ENCODE results near the gene UBA3. TPM values are rescaled to one million over a fixed set of nuclear protein-coding genes. Genes with fewer than 3 reads are reported as not detected.

UBA3 gene
- total RNA-seq, 1 donor from 2014 or later, result 144 TPM

DNA sequence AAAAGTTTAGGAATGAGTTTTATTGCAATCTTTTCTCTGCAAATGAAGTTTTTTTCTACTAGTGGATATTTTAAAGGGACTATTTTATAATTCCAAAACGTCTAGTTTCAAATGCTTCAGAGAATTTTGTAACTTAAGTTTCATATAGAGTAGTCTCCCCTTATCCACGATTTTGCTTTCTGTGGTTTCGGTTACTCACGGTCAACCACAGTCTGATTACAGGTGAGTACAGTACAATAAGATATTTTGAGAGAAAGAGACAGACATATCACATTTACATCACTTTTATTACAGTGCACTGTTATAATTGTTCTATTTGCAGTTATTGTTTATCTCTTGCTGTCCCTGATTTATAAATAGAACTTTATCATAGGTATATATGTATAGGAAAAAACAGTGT, 59.3 kb downstream of the UBA3 start:
- Histone ChIP-seq H3K27me3 (no peaks in the 10 kb centered on the region), H4K20me1 (ENCODE audit: low read depth) (no peaks in the 10 kb centered on the region), H3K9me3 (ENCODE audit: low read depth) (no peaks in the 10 kb centered on the region), H3K4me2 (no peak overlapping the region), H3K4me3 (no peak overlapping the region), H3K36me3 (peaks cover 6% of the 10 kb centered on the region), H3K4me1 (no peaks in the 10 kb centered on the region), H3F3A (ENCODE audit: low read depth) (peaks cover 11% of the 10 kb centered on the region), H3K79me2 (ENCODE audit: low read depth) (no peaks in the 10 kb centered on the region), H3K9ac (no peak overlapping the region), H3K27ac (no peak overlapping the region), H2AFZ (replicated peaks) (no peak overlapping the region)
- no peak overlapping the region for H3K27ac Mint-ChIP-seq
- no peaks in the 10 kb centered on the region for H3K9me3 Mint-ChIP-seq
- no peak for DNase-seq (ENCODE audit: low spot score)
- H3K4me3 Mint-ChIP-seq, result no peak overlapping the region
- H3K4me1 Mint-ChIP-seq, result no peaks in the 10 kb centered on the region
- no peaks in the 10 kb centered on the region for H3K27me3 Mint-ChIP-seq (ENCODE audit: insufficient read depth, low read depth)
- peaks cover 7% of the 10 kb centered on the region for H3K36me3 Mint-ChIP-seq
- TF ChIP-seq EZH2 (IDR thresholded peaks at IDR 0.05), result no peak

DNA sequence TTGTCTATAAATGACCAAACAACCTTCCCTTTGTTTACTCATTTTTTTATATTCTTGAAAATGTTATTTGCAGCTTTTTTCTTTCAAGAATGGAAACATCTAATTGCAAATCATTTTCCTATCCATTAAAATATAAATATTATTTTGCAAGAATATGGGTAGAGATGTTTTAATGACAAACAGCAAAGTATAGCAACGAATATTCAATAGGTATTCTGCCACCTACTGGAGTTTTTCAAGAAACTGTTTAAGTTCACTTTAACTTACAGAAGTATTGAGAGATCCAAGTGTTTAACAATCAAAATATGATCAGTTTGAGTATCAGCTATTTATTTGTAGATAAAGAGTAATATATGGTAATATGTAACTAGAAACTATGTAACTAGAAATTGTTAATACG, 59.7 kb downstream of the UBA3 start:
- Histone ChIP-seq H3K4me3 (no peak overlapping the region), H2AFZ (replicated peaks) (no peak overlapping the region), H4K20me1 (ENCODE audit: low read depth) (no peaks in the 10 kb centered on the region), H3K79me2 (ENCODE audit: low read depth) (no peaks in the 10 kb centered on the region), H3K9me3 (ENCODE audit: low read depth) (no peaks in the 10 kb centered on the region), H3K4me1 (no peaks in the 10 kb centered on the region), H3K27me3 (peaks cover under 1% of the 10 kb centered on the region), H3F3A (ENCODE audit: low read depth) (peaks cover 11% of the 10 kb centered on the region), H3K9ac (no peak overlapping the region), H3K27ac (no peak overlapping the region), H3K36me3 (peaks cover 6% of the 10 kb centered on the region), H3K4me2 (no peak overlapping the region)
- no peak for DNase-seq (ENCODE audit: low spot score)
- no peak overlapping the region for H3K4me3 Mint-ChIP-seq
- H3K4me1 Mint-ChIP-seq, result no peaks in the 10 kb centered on the region
- H3K27me3 Mint-ChIP-seq (ENCODE audit: insufficient read depth, low read depth), result no peaks in the 10 kb centered on the region
- no peaks in the 10 kb centered on the region for H3K9me3 Mint-ChIP-seq
- H3K27ac Mint-ChIP-seq, result no peak overlapping the region
- peaks cover 4% of the 10 kb centered on the region for H3K36me3 Mint-ChIP-seq
- TF ChIP-seq CTCF (IDR thresholded peaks at IDR 0.05) (peak; percentile 47), EZH2phosphoT487 (IDR thresholded peaks at IDR 0.05) (no peak)

DNA sequence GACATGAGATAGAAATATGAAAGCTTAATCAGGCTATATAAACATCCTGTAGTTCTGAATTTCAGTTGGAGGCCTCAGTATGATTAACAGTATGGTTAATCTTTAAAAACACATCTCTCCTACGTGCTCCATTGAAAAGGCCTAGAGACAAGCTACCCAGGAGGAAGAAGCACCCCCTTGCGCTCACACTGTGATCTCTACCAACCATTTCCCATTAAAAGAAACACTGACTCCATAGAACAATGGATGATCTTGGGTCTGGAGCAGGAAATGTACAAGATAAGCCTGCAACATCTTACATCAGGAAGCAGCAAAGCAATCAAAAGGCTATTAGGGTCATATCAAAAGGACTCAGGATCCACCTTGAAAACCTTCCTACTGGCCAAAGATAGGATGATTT, 63.3 kb downstream of the UBA3 start:
- no peak overlapping the region for H2AFZ ChIP-seq (replicated peaks)
- Mint-ChIP-seq H3K4me1 (peaks cover 12% of the 10 kb centered on the region), H3K9me3 (no peaks in the 10 kb centered on the region), H3K4me3 (no peak overlapping the region), H3K27ac (no peak overlapping the region), H3K36me3 (peaks cover 4% of the 10 kb centered on the region), H3K27me3 (ENCODE audit: insufficient read depth, low read depth) (peaks cover 8% of the 10 kb centered on the region)
- H3K4me2 ChIP-seq, result no peak overlapping the region
- H3K79me2 ChIP-seq (ENCODE audit: low read depth), result no peaks in the 10 kb centered on the region
- H3K4me3 ChIP-seq, result no peak overlapping the region
- DNase-seq (ENCODE audit: low spot score), result no peak
- peaks cover 36% of the 10 kb centered on the region for H3K27me3 ChIP-seq
- no peak overlapping the region for H3K9ac ChIP-seq
- TF ChIP-seq EZH2phosphoT487 (IDR thresholded peaks at IDR 0.05), result no peak
- no peak for TF ChIP-seq CTCF (IDR thresholded peaks at IDR 0.05)
- no peak for TF ChIP-seq EZH2 (IDR thresholded peaks at IDR 0.05)
- H3K9me3 ChIP-seq (ENCODE audit: low read depth), result no peaks in the 10 kb centered on the region
- H4K20me1 ChIP-seq (ENCODE audit: low read depth), result peaks cover 7% of the 10 kb centered on the region
- no peaks in the 10 kb centered on the region for H3K36me3 ChIP-seq
- peaks cover 32% of the 10 kb centered on the region for H3F3A ChIP-seq (ENCODE audit: low read depth)
- H3K27ac ChIP-seq, result no peak overlapping the region
- peaks cover 13% of the 10 kb centered on the region for H3K4me1 ChIP-seq

GRCh38 chr3:69016102-69016501, 64.1 kb downstream of the UBA3 start:
- Mint-ChIP-seq H3K27me3 (ENCODE audit: insufficient read depth, low read depth) (peaks cover 10% of the 10 kb centered on the region), H3K4me3 (no peak overlapping the region), H3K27ac (no peak overlapping the region), H3K9me3 (no peaks in the 10 kb centered on the region), H3K4me1 (peaks cover 12% of the 10 kb centered on the region), H3K36me3 (peaks cover 4% of the 10 kb centered on the region)
- peaks cover 7% of the 10 kb centered on the region for H4K20me1 ChIP-seq (ENCODE audit: low read depth)
- no peaks in the 10 kb centered on the region for H3K9me3 ChIP-seq (ENCODE audit: low read depth)
- no peak for DNase-seq (ENCODE audit: low spot score)
- H3K4me1 ChIP-seq, result peaks cover 13% of the 10 kb centered on the region
- TF ChIP-seq EZH2phosphoT487 (IDR thresholded peaks at IDR 0.05) (no peak), CTCF (IDR thresholded peaks at IDR 0.05) (no peak), EZH2 (IDR thresholded peaks at IDR 0.05) (no peak)
- H3K4me2 ChIP-seq, result no peak overlapping the region
- H3K27ac ChIP-seq, result no peak overlapping the region
- no peak overlapping the region for H2AFZ ChIP-seq (replicated peaks)
- H3K27me3 ChIP-seq, result peaks cover 43% of the 10 kb centered on the region
- H3K79me2 ChIP-seq (ENCODE audit: low read depth), result no peaks in the 10 kb centered on the region
- no peaks in the 10 kb centered on the region for H3K36me3 ChIP-seq
- H3K9ac ChIP-seq, result no peak overlapping the region
- peaks cover 30% of the 10 kb centered on the region for H3F3A ChIP-seq (ENCODE audit: low read depth)
- H3K4me3 ChIP-seq, result no peak overlapping the region

All from neural progenitor cell (in vitro differentiated cells).